Measurements from ENCODE around the gene E2F8.

The E2F8 gene

DNA sequence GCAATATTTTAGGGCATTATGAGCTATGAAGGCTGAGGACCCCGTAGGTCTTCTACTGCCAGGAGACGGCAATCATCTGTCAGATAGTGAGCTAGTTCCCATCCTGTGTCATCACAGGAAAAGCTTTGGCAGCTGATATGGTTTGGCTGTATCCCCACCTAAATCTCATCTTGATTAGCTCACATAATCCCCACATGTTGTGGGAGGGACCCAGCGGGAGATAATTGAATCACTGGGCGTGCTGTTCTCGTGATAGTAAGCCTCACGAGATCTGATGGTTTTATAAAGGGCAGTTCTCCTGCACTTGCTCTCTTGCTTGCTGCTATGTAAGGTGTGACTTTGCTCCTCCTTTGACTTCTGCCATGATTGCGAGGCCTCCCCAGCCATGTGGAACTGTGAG lies 57.1 kb downstream of the E2F8 start:
- no peak for DNase-seq

GRCh38 chr11:19181531-19182261 lies 59.0 kb downstream of the E2F8 start:
- no peak for DNase-seq

- no peak for DNase-seq
These were observed 64.0 kb downstream of the E2F8 start for GRCh38 chr11:19176629-19177186.
